Activated T-cell treated with anti-CD3 and anti-CD28 coated beads, Interleukin-2, amount 50 U/mL, for 1 hour (primary cell): ENCODE results near the gene ZCCHC7.
"Not testable (repeated sequence)": the region's sequence is repeated elsewhere in the genome, so short reads cannot be mapped to it uniquely, and the experiment has no call there.

ENCODE experiments used
- DNase-seq: peaks from one replicate; pipeline ENCODE4 v3.0.0-alpha.2; 2020

Gene ZCCHC7

DNA sequence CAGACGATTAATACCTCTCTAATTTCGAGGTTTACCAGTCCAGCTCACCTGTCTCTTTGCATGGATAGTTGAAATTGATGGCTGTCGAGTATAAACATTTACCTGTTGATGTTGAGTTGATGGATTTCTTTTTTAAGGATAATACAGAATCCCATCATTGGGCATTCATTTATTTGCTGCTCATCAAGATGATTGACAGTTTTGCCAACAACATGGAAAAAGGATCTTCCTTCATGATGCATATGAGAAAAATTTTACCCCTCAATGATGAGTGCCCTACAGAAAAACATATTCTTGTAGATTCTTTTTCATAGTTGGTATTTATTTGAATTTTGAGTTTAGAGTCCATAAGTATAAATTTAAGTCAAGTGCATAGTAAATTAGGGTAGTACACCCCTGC, 59.2 kb downstream of the ZCCHC7 start:
- DNase-seq: no peak

DNA sequence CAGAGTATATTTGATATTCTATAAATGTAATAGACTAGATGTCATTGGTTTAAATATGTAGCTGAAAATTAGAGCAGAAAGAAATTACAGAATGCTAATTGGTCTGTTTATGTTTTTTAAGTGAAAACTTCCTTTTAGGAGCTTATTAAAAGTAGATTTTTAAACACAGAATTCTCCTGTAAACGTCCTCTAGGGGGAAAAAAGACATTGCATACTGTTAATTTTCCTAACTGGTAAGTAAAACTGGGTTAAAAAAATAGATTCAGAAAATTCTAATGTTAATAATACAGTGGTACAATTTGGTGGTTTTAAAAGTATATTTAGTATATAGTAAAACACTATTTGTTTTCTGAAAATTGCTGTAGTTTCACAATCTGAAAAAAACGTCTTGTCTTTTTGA, 59.8 kb downstream of the ZCCHC7 start:
- DNase-seq: no peak

DNA sequence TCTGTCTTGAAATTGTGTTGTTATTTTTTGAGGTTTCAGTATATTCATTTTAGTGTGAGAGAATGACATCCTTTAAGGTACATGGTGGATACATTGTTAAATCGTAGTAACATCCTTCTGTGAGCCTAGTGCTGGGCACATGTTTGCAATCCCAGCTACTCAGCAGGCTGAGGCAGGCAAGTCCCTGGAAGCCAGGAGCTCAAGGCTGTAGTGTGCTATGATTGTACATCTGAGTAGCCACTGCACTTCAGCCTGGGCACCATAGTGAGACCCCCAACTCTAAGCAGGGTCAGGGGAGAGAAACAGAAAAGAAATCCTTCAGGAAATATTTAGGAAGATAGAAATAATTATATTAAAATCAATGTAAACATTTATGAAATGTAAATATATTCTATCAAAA, 62.3 kb downstream of the ZCCHC7 start:
- no peak for DNase-seq

DNA sequence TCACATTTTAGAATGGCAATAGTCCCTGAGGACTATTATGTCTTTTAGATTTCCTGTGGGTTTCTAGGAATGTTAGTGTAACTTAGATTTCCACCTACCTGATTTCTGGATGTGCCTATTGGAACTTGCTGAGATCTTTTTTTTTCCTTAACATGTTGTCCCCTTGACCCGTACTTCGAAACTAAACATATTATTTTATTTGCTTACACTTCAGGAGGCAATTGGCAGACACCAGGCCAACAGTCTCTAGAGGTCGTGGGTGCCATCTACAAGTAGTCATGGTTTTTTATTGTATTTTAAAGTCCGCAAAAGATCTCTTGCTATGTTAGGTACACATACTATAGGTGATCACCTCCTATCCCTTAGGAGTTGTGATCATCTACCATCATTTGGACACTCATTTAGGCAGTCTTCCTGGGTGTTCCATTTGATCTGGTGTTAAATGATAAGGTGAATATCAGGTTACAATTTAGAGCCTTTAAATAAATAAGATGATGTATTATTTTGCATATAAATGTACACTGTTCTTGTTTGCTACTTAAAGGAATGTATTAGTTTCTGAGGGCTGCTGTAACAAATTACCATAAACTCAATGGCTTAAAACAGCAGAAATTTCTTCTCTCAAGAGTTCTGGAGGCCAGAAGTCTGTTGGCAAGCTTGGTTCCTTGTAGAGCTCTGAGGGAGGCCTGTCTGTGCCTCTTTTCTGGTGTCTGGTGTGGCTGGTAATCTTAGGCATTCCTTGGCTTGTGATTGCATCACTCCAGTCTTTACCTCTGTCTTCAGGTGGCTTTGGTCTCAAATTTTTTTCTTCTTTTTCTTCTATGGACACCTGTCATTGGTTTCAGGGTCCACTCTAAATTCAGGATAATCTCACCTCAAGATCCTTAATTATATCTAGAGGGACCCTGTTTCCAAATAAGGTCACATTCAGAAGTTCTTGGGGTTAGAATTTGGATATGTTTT, 64.8 kb downstream of the ZCCHC7 start:
- DNase-seq: no peak

DNA sequence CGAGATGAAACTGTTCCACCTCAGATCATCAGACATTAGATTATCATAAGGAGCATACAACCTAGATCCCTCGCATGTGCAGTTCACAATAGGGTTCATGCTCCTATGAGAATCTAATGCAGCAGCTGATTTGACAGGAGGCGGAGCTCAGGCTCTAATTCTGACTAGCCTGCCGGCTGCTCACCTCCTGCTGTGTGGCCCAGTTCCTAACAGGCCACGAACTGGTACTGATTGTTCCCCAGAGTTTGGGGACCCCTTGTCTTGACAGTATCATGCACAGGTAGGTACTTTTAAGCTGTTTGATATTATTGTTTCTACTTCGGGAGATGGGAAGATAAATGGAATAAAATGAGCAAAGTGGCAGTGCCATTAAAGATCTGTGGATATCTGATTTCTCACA, 66.9 kb downstream of the ZCCHC7 start:
- DNase-seq: no peak

DNA sequence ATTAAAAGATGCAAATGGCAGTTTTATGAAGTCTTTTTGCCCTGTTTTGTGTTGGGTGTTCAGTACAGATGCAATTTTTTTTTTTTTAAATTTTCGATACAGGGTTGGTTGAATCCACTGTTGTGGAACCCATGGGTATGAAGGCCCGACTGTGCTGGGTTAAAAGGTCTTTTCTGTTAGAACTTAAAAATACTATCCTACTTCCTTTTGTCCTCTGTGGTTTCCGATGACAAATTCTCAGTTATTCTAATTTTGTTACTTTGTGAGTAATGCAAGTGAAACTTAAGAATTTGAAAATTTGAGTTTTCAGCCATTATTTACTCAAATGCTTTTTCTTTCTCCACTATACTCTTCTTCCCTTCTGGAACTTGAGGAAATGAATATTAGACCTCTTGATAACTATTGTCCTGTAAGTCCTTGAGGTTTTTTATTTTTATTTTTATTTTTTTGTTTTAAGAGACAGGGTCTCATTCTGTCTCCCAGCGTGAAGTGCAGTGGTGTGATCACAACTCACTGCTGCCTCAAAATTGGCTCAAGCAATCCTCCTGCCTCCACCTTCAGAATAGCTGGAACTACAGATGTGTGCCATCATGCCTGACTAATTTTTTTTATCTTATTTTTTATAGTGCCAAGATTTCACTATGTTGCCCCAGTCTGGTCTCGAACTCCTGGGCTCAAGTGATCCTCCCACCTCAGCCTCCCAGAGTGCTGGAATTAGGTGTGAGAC, 67.5 kb downstream of the ZCCHC7 start:
- DNase-seq: no peak

DNA sequence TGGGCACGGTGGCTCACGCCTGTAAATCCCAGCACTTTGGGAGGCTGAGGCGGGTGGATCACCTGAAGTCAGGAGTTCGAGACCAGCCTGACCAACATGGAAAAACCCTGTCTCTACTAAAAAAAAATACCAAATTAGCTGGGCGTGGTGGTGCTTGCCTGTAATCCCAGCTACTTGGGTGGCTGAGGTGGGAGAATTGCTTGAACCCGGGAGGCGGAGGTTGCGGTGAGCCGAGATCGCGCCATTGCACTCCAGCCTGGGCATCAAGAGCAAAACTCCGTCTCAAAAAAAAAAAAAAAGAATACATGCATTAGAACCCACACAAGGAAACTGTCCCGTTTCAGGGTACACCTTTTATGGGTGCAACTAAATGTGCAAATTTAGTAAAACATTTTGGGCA, 70.4 kb downstream of the ZCCHC7 start:
- not testable (repeated sequence) for DNase-seq

DNA sequence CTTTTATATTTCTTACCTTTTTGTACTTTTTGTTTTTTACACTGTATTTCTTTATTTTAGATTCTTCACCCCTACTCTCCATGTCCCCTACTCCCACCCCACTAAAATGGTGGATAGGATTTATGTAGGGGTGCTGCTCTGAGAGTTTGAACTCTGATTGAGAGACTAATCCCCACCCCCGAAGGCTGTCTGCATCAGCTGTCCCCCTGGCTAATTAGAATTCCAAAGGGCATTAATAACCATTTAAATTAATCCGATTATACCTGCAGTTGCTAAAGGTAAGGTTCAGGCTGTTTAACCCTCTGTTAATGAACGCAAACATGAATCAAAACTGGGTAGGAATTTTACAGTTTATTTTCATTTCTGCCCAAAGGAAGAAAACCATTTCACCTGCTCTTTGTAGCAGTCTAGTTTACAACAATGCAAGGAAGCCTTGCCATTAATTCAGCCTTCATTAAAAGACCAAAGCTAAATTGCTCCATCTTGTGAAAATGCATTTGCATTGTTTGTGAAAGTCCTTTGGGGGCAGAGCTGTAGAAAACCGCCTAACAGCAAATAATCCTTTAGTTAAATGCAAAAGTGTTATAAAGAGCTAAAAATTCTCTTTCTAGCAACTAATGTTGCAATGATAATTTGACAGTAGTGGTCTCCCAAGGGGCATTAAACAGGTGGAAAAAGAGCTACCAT, 71.2 kb downstream of the ZCCHC7 start:
- no peak for DNase-seq

DNA sequence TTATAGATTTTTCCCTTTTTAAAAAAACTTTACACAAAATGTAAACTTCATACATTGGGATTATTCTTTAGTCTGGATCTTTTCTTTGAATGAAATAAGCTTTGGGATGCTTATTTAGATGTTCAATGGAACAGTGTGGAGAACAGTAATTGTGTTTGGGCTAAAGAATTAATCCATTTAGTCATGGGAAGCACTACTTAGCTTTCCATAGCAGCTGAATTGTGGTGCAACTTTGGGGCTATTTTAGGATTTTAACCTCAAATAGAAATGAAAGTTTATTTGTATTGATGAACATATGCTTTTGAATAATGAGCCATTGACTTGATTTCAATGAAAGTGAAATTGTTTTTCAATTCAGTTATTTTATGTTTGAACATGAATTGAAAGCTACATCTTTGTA, 72.4 kb downstream of the ZCCHC7 start:
- no peak for DNase-seq

DNA sequence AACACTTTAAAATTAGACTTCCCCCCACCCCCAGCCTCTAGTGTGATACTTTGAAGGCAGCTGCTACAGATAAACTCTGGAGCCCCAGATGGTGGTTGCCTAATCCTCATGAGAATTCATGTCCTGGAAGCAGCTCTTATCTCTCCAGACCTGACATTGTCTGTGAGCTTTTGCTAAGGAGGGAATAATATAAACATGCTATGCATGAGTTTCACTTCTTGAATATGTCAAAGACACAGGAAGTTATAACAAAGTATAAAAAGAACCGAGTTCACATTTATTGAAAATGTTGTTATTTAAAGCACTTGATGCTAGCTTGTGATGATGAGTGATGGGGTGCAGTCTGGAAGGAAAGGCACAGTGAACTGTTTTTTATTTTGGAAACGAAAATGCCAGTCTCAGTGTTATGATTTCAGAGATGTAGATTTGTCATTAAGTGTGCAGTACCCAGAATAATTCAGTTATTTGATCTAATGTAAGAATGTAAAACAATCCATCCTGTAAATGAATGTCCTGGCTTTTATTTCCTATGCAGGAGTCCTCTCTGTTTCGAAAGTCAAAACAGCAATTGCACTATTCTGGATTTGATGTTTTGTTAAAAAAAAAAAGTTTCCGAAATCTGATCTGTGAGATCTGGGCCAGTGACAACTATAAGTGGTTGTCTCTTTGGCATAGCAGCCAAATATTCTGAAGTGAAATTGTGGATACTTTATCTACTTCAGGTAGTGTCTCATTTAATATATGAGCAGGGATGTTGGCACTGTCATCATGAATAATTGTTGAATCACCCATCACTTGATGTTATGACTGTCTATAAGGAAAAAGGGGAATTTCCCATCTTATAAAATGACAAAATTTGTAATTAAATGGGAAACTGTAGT, 77.0 kb downstream of the ZCCHC7 start:
- no peak for DNase-seq

DNA sequence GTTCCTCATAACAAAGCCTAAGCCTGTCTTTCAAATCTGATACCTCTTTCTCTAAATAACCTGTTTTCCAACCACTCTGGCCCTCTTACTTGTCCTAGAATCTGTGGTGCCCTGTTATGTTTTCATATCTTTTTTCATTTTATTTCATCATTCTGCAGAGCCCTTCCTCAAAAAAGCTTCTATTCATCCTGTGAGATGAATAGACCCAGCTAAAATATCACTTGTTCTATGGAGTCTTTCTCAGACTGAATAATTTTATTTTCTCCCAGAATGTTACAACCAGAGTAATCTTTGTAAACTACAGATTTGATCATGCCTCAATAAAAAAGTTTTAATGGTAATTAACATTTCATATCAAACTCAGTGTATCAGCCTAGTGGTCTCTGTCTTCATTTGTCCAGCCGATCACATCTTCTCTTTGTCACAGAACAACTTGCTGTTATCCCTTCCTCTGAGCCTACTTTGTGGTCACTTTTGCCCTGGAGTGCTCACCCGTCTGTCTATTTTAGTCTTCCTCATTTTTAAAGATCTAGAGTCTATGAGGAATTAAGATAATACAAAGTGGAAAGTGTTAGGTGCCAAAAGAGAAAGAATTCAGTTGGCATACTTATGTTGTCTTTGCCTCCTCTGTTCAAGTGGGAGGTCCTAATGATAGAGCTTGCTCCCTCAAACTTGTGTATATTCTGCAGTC, 77.8 kb downstream of the ZCCHC7 start:
- no peak for DNase-seq

DNA sequence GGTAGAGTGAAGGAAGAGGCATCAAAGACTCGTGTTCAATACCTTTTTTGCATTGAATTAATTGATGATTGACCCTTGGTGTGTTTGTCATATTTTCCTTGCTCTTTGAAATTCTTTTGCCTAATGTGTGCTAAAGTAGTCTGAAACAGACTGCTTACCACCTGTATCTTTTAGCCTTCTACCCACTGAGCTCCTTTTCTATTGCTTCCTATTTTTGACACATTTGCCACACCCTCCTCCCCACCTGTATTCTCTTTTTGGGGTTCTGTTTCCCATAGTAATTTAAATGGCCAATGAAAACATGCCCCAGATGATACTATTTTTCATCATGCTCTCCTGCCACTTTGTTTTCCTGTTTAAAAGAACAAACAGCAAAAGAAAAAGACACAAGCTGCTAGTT, 78.5 kb downstream of the ZCCHC7 start:
- no peak for DNase-seq

DNA sequence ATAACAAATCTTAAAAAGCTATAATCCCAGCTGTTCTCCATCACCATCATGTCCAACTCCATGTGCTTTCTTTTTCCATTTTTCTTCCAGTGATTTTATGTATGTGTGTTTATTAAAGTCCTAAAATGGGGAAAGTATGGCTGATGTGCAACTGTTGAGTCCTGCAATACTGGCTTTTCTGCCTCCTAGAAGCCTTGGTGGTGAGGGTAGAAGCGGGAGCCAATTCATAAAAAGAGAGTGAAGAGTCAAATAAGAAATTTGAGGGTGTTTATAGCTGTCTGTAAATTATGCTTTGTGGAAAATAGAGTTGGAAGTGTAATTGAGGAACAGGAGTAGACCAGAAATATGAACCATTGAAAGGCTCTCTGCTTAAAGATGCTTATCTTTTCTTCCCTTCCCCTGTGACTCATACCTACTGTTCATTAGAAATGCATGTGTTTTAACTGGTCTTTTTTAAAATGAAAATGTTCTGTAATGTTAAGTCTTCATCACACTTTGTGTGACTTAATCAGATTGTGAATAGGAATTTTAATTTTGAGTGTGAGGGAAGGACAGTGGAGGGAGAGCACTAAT, 80.1 kb downstream of the ZCCHC7 start:
- no peak for DNase-seq

DNA sequence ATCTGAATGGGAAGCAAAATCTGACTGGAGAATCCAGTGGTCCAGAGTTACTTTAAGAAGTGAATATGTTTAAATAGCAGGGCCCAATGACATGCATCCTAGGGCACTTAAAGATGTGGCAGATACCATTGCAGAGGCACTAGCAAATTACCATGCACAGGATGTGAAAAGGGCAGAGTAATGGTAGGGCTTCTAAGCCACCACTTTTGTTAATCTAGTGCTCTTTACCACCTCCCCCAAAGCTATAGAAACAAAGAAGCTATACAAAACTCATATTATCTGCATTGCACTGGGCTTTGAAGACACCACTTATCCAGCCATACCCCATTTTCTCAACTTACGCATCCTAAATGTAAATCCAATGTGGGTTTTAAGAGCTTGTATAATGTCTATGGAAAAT, 81.2 kb downstream of the ZCCHC7 start:
- DNase-seq: no peak

DNA sequence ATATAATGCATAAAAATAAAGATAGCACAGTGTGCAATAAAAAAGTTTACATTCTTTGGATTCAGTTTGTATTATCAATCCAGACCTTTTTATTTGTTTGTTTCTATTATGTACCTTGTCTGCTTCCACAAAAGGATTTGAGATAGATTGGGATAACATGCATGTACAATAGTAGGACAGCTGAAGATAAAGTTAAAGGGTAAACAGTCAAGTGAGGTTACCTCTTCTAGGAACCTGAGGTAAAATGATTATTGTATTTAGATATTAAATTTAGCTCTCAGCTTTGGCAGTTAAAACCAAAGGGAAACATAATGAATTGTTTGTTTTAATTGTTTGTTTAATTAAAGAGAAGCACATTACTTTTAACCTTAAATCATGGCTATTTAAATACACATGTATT, 81.7 kb downstream of the ZCCHC7 start:
- DNase-seq: no peak

DNA sequence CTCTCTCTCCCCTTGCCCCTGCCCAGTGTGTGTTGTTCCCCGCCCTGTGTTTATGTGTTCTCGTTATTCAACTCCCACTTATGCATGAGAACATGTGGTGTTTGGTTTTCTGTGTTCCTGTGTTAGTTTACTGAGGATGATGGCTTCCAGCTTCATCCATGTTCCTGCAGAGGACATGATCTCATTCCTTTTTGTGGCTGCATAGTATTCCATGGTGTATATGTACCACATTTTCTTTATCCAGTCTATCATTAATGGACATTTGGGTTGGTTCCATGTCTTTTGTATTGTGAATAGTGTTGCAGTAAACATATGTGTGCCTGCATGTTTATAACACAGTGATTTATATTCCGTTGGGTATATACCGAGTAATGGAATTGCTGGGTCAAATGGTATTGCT, 83.1 kb downstream of the ZCCHC7 start:
- not testable (repeated sequence) for DNase-seq

DNA sequence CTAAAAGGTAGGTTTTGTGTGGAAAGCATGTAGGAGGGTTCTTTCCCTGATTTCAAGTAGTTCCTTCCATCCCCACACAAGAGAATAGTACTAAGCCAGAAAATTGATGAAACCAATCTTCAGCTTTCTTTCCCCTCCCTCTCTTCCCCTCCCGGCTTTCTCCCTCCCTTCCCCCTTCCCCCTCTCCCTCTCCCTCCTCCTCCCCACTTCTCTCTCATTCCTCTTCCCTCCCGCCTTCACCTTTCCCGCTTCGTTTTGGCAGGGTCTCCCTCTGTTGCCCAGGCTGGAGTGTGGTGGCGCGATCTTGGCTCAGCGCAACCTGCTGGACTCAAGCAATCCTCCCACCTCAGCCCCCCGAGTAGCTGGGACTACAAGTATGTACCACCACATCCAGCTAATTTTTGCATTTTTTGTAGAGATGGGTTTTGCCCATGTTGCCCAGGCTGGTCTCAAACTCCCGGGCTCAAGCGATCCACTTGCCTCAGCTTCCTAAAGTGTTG, 85.8 kb downstream of the ZCCHC7 start:
- no peak for DNase-seq

DNA sequence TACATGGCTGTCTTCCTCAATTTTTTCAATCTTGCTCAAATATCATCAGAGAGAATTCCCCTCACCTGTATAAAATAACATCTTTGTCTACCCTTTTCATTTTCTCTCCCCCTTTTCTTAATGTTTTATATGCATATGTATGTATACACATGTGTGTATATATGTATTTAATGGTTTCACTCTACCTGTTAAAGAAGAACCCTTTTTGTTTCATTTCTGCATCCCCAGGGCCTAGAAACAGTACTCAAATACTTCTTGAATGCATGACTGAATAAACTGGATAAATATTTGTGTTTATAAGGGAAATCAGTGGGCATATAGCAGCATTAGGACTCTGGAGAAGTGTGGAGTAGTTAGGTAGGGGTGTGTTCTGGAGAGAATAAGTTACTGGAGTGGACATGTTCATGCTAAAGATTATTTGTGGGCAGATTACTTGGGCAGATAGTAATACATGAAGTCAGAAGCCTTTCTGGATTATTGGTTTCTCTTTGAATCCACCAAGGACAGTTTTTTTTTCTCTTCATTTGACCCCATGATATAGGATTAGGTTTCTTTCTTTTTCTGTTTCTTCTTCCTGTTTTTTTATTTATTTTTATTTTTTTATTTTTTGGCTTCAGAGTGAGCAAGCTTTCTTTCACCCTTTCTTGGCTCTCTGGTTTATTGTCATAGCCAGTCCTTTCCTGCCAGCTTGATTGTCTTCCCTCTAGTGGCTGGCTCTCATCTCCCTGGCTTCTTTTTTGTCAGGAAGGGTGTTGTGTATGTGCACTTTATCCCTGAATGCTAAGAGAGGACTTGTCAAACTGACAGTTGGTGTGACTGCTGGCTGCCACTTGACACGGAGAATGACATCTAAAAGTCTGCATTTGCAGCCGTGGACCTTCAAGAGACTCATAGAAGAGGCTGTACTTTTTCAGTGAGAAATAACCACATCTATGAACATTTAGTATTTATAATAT, 89.3 kb downstream of the ZCCHC7 start:
- DNase-seq: no peak

DNA sequence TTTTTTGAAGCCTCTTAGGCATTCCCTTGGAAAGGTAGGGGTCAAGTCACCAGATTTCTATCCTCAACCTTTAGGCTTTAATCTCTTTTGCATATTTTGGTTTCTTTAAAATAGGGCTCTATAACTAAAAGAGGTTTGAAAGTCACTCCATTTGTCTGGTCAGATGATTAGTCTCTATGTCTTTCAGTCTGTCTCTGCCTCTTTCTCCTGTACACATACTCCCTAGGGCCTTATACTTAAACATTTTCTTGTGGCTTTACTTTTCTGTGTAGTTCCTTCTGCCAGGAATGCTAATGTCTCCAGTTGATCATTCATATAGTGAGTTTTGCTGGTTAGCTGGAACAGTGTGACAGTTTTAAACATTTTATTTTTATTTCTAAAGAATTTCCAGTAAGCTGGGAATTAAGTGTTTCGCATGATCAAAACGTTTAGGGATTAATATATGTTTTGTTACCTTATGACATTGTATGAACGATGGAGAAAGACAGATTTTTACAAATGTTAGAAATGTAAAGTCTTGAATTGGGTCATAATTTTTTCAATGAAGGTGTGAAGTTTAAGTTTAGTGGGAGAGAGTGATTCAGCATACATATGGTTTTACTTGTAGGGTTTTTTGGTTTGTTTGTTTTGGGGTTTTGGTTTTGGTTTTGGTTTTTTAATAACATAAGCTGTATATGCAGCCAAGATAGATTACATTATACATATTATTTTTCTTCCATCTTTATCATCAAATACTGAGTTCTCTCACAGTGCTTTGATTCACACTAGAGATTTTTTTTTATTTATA, 90.6 kb downstream of the ZCCHC7 start:
- no peak for DNase-seq
